HL-60/S4 treated with retinoic acid at 250 ng/mL for 4 days and 3 days (cell line): ENCODE results near the gene HES6.
"Not testable (repeated sequence)": the region's sequence is repeated elsewhere in the genome, so short reads cannot be mapped to it uniquely, and the experiment has no call there.

Experiments
- in situ Hi-C: fragments of 300-500 bp; cut with MboI; formaldehyde crosslinking; loops from 2 replicates; pipeline ENCODE4 v1.7.0; 2022; ENCODE audit warnings: low sequenced_read_pairs

The HES6 gene

DNA sequence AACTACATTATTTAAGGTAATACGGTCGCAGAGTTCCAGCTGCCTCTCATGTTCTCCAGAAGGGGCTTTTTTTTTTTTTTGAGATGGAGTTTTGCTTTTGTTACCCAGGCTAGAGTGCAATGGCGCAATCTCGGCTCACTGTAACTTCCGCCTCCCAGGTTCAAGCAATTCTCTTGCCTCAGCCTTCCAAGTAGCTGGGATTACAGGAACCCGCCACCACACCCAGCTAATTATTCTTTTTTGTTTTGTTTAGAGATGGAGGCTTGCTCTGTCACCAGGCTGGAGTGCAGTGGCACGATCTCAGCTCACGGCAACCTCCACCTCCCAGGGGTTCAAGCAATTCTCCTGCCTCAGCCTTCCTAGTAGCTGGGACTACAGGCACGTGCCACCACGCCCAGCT, 33.6 kb upstream of the HES6 start:
- in situ Hi-C loops = not testable (repeated sequence)

DNA sequence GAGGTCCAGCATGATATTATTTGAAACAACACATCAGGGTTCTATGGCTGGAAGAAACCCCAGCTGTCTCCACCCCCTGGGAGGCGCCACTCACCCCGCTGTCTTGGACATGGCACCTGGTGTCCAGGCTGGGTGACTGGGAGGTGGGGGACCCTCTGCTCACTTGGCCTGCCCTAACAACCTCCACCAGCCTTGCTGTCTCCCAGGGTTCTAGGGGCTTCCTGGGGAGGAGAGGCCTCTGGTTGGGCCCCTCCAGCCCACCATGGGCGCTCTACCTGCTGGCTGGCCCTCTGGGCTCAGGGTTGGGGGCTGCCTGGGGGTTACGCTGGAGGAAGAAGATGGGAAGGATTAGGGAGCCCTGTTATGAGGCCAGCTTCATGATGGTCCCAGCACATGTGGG, 32.3 kb upstream of the HES6 start:
- in situ Hi-C loops = no loop called here

DNA sequence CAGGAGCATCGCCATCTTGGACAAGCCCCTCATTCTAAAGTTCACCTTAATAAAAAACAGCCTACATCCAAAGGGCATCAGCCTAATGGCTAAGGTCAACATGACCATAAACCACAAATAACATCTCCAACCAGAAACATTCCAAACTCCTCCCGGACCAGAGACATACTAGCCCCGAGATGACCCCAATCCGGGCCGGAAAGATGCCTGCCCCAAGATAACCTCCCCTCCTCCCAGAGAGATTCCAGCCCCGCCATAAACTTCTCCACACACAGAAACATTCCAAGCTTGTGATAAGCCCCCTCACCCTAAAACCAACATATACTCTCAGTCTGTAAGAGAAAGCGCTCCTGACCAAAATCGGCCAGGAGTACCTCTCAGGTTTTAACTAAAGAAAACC, 31.8 kb upstream of the HES6 start:
- in situ Hi-C loops = not testable (repeated sequence)

DNA sequence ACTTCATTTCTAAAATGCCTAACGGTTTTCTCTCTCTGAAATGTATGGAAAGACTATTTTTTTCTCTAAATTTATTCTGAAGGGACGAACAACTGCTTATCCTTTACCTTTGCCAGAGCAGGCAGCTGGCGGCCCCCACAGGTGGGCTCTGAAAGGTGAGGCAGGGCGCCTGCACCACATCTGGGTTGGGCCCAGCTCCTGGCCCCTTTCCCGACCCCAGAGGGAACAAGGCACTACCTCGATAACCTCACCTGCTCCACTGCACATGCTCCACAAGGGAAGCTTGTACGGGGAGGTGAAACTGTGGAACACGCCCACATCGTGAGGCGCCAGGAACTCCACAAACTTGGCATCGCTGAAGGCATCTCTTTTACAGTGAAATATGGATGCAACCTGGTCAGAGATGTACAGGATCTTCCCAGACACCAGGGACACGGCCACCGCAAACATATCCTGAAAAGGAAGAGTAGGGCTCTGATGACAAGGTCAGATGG, 31.3 kb upstream of the HES6 start:
- in situ Hi-C loops = no loop called here

DNA sequence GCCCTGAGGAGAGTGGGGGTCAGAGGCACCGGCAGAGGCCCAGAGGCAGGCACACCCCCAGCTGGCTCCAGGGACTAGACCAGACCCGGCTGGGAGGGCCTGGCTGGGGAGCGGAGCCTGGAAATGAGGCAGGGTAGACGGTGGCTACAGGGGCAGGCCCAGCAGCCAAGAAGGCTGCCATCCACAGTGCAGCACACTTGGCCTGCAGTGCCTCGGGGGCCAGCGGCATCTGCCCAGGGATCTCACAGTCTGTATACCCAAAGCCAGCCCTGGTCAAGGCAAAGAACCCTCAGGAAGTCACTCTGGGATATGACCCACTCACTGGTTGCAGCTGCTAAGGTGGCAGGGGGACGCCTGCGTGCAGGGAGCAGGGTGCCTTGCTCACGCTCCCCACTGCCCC, 30.8 kb upstream of the HES6 start:
- in situ Hi-C loops = no loop called here

DNA sequence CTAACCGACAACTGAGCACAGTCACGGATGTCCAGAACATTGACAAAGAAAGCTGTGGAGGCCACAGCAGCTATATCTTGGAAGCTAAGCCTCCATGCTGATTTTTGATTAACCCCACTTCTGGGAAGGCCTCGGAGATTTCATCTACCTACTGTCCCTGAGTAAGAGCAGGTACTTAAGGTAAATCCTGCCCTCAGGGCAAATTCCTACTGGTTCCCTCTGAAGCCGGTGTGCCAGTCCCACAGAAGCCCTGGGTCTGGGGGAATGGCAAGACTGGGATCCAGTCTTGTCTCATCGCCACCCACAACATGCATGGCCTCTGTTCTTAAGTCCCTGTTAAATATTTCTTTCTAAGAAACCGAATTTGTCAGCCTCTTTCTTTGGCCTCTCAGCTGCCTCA, 29.9 kb upstream of the HES6 start:
- in situ Hi-C loops = no loop called here

DNA sequence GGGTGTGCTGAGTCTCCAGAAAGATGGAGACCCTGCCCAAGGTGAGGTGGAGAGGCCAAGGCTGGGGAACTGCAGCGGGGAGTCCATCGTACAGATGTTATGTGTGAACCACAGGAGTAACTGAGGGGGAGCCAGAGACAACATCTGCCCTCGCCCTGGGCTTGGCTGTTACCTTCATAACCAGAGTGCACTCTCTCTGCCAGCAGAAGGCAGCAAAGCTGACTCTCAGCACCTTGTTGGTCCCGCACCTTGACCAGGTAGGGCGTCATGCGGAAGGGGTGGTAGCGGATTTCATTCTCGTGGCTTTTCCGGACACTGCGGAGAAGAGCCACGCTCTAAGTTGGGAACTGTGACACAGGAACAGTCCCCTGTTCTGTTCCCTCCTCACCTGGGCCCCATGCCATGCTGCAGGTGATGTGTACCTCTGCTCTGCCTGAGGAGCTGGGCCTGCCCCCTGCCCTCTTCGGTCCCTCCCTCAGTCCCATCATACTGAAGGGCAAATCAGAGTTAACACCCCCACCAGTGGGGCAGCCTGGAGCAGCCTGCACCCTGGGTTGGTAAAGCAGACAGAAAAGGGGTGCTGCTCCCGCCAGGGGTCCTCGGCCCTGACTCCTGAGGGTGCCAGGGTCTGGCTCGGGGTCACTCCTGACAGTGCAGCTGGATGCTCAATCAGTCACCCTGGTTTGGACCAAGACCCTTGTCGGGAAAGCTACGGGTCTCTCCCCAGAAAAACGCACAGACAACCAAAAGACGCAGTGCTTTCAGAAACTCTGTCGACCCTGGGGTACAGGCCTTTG, 28.2 kb upstream of the HES6 start:
- in situ Hi-C loops = no loop called here

DNA sequence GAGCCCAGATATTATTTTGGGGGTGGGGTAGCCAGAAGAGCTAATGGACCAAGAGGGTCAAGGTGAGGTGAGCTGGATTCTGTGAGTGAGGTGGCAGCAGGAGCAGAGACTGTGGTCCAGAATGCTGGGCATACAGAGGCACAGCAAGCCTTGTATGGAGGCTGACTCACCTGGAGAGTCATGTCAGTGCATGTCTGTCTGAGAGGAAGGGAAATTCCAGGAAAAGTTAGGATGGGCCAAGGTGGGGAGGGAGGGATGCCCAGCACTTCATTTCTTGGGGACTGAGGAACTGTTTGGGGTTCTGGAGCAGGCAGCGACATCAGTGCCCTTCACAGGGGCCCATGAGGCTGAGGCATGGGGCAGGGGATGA, 27.5 kb upstream of the HES6 start:
- in situ Hi-C loops = no loop called here

DNA sequence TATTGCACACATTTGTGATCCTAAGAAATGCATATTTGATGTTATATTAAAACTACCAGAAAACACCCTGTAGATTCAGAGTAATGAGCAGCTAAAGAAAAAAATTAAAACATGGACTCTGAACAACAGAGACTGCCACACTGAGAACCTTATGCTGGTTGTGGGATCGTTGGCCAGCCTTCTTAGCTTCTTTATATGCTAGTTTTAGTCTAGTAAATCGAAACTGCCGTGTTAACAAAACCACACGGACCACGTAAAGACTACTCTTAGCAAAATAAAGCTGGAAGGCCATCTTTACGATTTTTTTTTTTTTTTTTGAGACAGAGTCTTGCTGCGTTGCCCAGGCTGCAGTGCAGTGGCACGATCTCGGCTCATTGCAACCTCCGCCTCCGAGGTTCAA, 25.8 kb upstream of the HES6 start:
- in situ Hi-C loops = no loop called here

DNA sequence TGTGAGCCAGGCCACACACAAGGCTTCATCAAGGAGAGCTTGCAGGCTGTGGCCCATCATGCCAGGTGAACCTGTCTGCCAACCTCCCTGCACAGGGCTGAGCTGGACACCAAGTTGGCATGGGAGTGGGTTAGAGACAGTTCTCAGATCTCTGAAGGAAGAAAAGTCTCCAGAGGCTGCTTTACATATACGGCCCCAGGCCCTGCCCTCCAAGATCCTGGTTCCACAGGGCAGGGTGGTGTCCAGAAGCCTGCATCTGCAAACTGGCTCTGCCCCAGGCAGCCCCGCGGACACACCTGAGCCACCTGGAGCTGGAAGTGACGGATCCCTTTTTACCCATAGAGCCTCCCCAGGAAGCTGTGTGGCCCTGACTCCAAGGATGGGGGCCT, 24.2 kb upstream of the HES6 start:
- in situ Hi-C loops = no loop called here

DNA sequence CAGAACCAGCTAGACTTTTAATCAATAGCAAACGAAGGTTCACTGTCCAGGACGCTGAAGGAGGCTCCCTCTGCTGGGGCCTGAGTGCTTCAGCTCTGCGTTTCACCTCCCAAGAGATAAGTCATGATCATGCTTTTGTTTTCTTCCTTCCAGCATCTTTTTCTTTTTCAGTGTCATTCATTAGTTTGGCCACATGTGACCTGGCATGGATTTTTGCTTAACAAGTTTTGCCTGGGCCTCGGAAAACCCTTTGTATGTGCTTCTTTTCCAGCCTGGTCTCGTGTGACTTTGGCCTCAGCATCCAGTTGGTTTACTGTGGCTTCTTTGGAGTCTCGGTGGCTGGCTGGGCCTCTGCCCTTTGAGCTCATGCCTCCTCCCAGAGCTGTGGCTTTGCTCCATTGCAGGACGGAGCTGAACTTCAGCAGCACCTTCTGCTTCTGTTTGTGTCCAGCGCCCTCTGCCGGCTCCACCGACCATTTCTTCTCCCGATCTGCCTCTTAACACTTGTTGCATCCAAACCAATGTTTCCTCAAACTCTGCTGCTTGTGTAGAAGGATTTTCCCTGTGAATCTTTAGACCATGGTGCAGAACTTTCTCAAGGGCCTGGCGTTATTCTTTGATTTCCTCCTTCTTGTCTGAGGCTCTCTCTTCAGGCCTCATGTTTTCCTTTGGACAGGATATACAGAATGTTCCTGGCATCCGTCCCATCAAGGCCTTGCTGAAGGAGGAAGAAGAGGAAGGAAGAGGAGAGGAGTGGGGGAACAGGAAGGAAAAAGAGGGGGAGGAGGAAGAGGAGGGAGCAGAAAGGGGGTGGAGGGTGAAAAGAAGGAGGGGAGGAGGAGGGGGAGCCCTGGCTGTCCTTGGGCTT, 23.6 kb upstream of the HES6 start:
- in situ Hi-C loops = no loop called here

DNA sequence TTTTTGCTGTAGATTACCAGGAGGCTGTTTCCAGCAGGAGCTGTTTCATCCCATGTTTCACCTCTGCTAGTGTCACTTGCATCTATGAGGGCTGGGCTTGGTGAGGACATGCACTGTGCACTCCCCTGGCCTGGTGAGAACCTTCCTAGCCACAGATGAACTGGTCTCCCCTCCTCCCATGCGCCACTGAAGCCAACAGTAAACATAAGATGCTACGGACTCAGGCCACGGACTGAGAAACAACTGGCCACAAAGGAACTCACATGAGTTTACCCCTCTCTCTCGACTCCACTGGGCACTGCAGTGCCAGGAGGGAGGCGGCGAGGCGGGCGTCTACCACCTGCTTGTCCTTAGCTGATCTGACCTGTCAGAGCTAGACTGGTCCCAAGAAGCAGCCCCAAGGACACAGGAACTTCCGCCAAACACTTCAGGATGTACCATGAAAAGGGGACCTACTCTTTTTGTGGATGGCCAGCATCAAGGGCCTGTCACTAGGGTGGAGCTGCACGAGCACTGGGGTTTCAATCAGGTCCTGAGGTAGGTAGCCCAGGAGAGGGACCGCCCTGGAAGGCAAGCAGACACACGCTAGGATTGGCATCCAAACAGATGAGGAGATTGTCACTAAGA, 22.8 kb upstream of the HES6 start:
- in situ Hi-C loops = no loop called here

DNA sequence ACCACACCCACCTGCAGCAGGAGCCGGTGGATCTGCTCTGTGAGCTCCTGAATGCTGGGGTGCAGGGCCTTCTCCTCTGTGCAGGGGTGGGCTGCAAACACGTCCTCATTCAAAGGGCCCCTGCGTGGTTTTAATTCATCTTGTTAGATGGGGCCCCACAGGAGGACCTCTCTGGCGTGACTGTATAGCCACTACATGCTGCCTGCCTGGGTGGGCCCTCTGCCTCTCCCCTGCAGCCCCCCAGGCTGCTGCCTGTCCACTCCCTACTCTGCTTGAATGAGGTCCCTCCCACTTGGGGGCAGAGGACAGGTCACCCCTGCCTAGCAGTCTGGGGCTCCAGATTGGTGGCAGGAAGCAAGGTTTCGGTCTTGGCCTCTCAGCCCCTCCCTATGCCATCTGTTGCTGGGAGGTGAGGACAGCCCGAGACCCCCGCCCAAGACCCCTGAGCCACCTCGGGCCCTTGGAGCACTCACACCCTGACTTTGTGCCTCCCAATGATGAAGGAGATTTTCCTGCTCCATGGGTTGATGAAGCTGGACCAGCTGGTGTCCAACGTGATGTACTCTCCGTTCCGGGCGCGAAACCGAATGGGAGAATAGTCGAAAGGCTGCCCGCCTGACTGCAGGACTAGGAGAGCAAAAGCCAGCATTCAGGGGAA, 22.0 kb upstream of the HES6 start:
- in situ Hi-C loops = no loop called here

DNA sequence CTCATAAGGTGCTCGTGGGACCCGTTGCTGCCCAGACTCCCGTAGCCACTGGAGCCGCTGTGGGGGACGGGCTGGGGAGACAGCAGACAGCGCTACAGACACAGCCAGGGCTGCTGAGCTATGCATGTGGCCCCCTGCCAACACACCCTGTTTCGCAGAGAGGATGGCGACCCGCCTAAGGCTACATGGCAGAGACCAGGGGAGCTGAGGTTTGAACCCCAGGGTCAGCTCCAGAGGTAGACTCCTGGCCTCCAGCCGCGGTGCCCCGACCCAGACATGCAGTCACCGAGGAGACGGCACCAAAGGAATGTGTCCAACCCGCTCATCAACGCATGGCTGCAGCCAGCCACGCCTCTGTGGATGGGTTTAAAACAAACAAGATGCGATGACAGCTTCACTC, 21.0 kb upstream of the HES6 start:
- in situ Hi-C loops = no loop called here

DNA sequence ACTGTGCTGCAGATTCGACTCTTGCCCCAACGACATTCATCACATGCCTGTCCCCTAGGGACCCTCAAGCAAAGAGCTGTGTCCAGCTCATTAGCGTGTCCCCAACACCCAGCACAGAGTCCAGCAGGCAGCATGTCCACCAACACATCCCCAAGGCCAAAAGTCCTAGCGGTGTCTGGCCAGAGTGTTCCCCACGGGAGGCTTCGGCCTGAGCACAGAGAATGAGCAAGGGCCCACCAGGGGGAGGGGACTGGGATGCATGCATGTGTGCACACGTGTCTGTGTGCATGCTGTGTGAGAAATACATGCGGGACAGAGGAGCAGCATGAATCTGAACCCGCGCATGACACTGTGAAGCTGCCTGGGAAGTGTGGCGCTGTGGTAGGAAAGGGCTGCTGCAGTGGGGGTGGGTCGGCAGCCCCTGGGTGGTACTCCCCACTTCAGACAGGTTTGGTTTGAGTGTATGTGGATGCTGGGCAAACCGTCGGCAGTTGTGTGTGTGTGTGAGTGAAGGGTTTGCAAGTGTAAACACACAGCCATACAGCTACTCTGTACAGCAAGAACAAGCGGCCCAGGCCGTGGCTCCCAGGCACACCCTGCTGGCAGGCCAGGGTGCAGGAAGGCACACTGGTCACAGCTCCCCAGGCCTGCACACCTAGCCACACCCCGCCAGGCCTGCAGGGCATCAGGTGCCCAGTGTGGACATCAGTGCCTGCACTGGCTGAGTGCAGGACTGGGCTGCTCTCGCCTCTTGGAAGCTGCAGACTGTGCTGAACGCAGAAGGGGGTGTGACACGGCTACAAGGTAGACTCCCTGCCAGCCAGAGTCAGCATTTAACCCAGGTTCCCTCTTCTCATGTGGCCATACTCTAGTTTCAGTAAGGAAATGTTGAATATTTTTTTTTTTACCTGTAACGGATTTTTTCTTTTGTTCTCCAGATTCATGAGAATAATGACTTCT, 19.5 kb upstream of the HES6 start:
- in situ Hi-C loops = no loop called here

DNA sequence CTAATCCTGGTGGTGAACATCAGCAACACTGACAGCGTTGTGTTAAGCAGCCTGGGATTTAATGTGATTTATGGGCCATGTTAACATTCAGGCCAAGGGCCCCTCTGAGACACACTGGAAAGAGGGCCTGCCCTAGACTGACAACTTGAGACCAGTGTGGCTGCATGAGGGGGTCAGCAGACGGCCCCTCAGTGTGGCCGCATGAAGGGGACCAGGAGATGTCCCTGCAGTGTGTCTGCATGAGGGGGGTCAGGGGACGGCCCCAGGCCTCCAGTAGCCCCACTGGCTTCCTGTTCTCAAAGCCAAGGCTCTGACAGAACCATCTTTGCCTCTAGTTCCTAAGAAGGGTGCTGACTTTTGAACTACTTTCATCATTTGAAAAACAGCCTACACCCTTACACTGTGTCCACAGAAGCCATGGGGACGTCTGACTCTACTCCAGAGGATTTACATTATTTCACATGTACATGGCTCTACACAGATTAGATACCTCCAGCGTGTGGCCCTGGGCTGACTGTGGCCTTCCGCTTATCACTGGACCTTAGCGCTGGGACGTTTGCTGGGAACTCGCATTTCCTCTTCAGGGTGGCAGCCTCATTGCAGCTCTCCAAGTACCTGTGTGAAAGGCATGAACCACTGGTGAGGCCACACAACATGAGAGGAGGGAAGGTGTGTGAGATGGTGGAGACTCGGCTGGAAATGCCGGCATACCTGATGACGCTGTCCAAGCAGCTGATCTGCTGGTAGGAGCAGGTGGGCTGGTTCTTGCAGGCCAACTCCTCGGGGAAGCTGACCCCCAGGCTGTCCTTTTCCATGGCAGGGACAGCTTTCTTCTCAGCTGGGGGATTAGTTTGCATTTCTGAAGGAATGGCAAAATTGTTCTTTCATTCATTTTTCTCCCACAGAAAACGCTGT, 18.2 kb upstream of the HES6 start:
- in situ Hi-C loops = no loop called here

DNA sequence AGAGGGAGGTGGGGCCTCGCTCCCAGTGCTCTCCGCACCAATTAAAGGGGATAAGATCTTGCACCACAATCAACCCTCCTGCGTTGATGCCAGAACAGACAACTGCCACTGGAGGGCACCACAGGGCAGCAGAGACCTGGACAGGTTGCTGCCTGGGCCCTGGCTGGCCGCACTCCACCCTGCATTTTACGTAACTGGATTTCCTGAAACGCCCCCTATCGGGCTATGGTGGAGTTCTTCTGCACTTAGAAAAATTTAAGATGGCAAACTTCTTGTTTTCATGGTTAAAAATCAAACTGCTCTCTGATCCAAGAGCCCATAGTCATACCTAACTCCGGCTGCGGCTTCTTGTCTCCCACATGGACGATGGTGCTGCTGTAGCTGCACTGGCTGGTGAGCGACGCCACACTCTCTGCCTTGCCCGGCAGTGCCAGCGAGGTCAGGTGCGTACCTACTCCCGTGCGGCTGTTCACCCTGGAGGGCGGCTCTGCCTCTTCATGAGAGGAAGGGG, 16.8 kb upstream of the HES6 start:
- in situ Hi-C loops = no loop called here

DNA sequence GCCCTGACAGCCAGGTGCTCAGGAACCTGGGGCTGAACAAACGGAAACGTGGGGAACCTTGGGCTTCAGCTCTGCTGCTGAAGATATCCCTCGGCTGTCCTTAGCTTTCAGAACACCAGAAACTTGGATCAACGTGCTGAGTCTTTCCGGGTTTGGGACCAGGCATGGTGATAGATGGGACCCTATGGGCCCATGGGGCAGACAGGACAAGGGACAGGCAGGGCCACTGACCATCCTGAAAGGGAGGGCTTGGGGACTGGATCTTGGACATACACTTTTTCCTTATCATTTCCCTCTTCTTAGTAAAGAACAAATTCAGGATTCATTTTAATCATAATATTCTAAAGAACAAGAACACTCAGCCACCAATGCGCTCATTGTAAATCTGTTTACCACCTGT, 16.3 kb upstream of the HES6 start:
- in situ Hi-C loops = no loop called here

DNA sequence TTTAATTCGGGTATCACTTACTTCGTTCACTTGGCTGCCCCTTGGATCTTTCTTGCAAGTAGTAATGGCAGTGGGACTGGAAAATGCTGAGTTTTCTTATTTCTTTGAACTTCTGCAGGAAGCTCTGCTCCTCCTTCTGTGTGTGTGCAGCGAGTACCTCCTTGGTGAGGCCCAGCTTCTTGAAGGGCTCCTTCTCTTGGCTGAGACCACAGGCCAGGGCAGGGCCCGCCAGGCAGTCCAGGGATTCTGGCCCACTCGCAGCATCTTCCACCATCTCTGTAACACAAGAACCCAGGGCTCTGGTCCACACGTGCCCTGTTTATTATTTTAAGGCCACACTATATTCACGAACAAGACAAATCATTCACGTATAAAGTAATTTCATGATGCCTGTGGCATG, 15.8 kb upstream of the HES6 start:
- in situ Hi-C loops = no loop called here
